Heart right ventricle (tissue), 16 donors: ENCODE measurements around the gene CT47C1. TPM values are rescaled to one million over a fixed set of nuclear protein-coding genes. Genes with fewer than 3 reads are reported as not detected.

Source experiments
- ATAC-seq, 8 donors: fragments of 200-7000 bp; cut with Tn5 transposase; one replicate each; pipeline ENCODE4 v1.9.1; 2020; ENCODE audit warnings: mild to moderate bottlenecking in 8 of 8, moderate library complexity in 8 of 8, moderate number of reproducible peaks in 1 of 8
- DNase-seq, 2 donors: peaks; one replicate each; pipeline ENCODE4 v3.0.0-alpha.2; 2020
- H3K27ac ChIP-seq, 10 donors: fragments of 200-600 bp; sonication (generic) in 2 of 10; one replicate each; pipeline versions ENCODE4 v1.5.0 to v1.8.0; 2020 to 2022; ENCODE audit warnings: mild to moderate bottlenecking in 3 of 10
- H3K27me3 ChIP-seq, 7 donors: fragments of 200-600 bp; one replicate each; pipeline ENCODE4 v1.8.0; 2021 to 2022; ENCODE audit warnings: mild to moderate bottlenecking in 2 of 7
- H3K36me3 ChIP-seq, 9 donors: fragments of 200-600 bp; sonication (generic) in 1 of 9; one replicate each; pipeline versions ENCODE4 v1.5.0 to v1.8.0; 2020 to 2022; ENCODE audit warnings: mild to moderate bottlenecking in 2 of 9
- H3K4me1 ChIP-seq, 9 donors: fragments of 200-600 bp; sonication (generic) in 1 of 9; one replicate each; pipeline versions ENCODE4 v1.5.0 to v1.8.0; 2020 to 2022; ENCODE audit warnings: mild to moderate bottlenecking in 4 of 9
- H3K4me3 ChIP-seq, 10 donors: fragments of 200-600 bp; sonication (generic) in 2 of 10; one replicate each; pipeline versions ENCODE4 v1.5.0 to v1.8.0; 2020 to 2022; ENCODE audit warnings: mild to moderate bottlenecking in 7 of 10, moderate library complexity in 2 of 10
- H3K9me3 ChIP-seq, 11 donors: fragments of 200-600 bp in 10 of 11; sonication (generic) in 2 of 11; one replicate each; pipeline versions ENCODE4 v1.5.0 to v1.8.0; 2013 to 2022; ENCODE audit warnings: mild to moderate bottlenecking in 2 of 11, control low read depth in 1 of 11, moderate library complexity in 1 of 11
- CTCF ChIP-seq, 9 donors: fragments of 200-600 bp; sonication (generic) in 2 of 9; IDR thresholded peaks; one replicate each; pipeline versions ENCODE4 v1.5.0 to v1.8.0; 2021 to 2022; ENCODE audit warnings: antibody characterized with exemption in 9 of 9, mild to moderate bottlenecking in 5 of 9, moderate library complexity in 1 of 9
- WGBS, 2 donors: extraction: QIAGEN DNeasy Blood & Tissue Kit; methylation state at CpG; one replicate each; pipeline ENCODE4 v1.1.7; 2013; ENCODE audit warnings: inconsistent platforms in 1 of 2; 5-methylcytosine and 5-hydroxymethylcytosine counted together
- intact Hi-C, 10 donors: fragments of 100-400 bp; cut with DNase I; formaldehyde crosslinking; loops; one replicate each; pipeline versions ENCODE4 v1.11.1 to v1.14.2; 2022
- polyA plus RNA-seq, 2 donors: library from polyadenylated mRNA; stranded (reverse); fragments of 200-250 nt; gene quantifications; one replicate each; pipeline ENCODE4 v1.2.3, GENCODE V29; 2013
- total RNA-seq, 10 donors: library from RNA; stranded (reverse); fragmentation: NEBNext Ultra II Directional in 3 of 10; extraction: Animal tissue kit (Norgen Biotek cat#: 25700) in 3 of 10; gene quantifications; one replicate each; pipeline versions ENCODE4 v1.2.1 to v1.2.4, GENCODE V29; 2021 to 2023
- donor health status: Arrhythmogenic right ventricular cardiomyopathy.
- donor health status: ischemic (EF 13 %, LVEDD 7.1; RV severe dilation, severe dysfunction).
- donor health status: healthy with polysubstance abuse.
- donor health status: DM: no; HTN: yes; CAD: no.
- donor health status: DM: no; HTN: no; CAD: no.
- donor health status: ischemic (EF 25% LVEDD 6.9; RV normal size, moderate dysfunction).
- donor health status: ischemic (EF 25% LVEDD 5.7; RV mildly dilated, moderate dysfunction).
- donor health status: healthy.
- donor health status: DM: yes; HTN: yes; CAD: no.
- donor health status: Ischemic cardiomyopathy.
- donor health status: ischemic (EF 35%, LVEDD 5.7; RV mildly dilated, moderate dysfunction).
- donor health status: nonischemic (EF 11% LVEDD 7.7; RV severe dilation, severe dysfunction).
- donor health status: DM: yes; HTN: yes; CAD: no.
- donor health status: PGD.
- donor health status: ischemic (EF 29% LVEDD 5.4; RV normal size, mild dysfunction).
- donor health status: nonischemic (EF 23%, LVEDD 6.1; RV moderate dilation, normal function).

CT47C1 gene
- total and polyA plus RNA-seq, 12 donors: not detected

DNA sequence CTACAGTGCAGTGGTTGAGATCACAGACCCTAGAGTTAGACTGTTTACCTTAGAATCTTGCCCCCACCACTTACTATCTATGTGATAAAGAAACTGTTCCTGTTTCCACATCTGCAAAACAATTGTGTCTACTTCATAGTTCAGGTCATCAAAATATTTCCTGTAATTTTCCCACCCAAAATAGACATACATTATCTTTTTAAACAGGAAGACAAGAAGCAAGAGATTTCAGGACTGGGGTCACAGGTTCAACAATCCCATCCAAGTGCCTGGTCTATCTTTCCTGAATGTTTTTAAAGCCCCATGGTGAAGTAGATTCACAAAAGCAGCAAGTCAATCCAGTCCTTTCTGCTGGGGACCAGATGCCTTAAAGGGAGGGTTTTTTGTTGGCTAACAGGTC lies 41.8 kb upstream of the CT47C1 start:
- no peak for ATAC-seq
- intact Hi-C loops: no loop called here
- no peak for TF ChIP-seq CTCF (IDR thresholded peaks at IDR 0.05)

GRCh38 chrX:119036107-119037029 lies 36.4 kb upstream of the CT47C1 start:
- DNase-seq: no peak
- no peaks in the 10 kb centered on the region for H3K36me3 ChIP-seq
- H3K4me1 ChIP-seq: peaks cover 0 to 16% (median 5%) of the 10 kb centered on the region in 9 donors
- no peak overlapping the region for H3K4me3 ChIP-seq
- no peak for TF ChIP-seq CTCF (IDR thresholded peaks at IDR 0.05)
- H3K9me3 ChIP-seq: peaks cover 0 to 17% (median 0%) of the 10 kb centered on the region in 11 donors
- no peaks in the 10 kb centered on the region for H3K27me3 ChIP-seq
- ATAC-seq: no peak
- no peak overlapping the region for H3K27ac ChIP-seq
- WGBS, 2 donors: 74 to 87% methylated on average over 4 of the region's 4 CpGs
- intact Hi-C loops: no loop called here

More for the DNA sequence above, 41.8 kb upstream of the CT47C1 start:
- Histone ChIP-seq H3K27me3 (no peaks in the 10 kb centered on the region), H3K9me3 (peaks cover 0 to 17% (median 0%) of the 10 kb centered on the region in 11 donors), H3K36me3 (no peaks in the 10 kb centered on the region), H3K4me1 (peaks cover 0 to 3% (median 0%) of the 10 kb centered on the region in 9 donors), H3K27ac (no peak overlapping the region), H3K4me3 (no peak overlapping the region)
- DNase-seq: no peak

- DNase-seq (no peak), ATAC-seq (peak in 3 of 8 donors; percentile 12 to 48 (median 23))
- H3K27me3 ChIP-seq: no peaks in the 10 kb centered on the region
- no peak for TF ChIP-seq CTCF (IDR thresholded peaks at IDR 0.05)
- intact Hi-C loops: no loop called here
- no peak overlapping the region for H3K4me3 ChIP-seq
- no peaks in the 10 kb centered on the region for H3K36me3 ChIP-seq
- peak overlapping the region in 8 of 10 donors; percentile 28 to 71 (median 56) for H3K27ac ChIP-seq
- 55 to 58% methylated on average over 6 of the region's 6 CpGs for WGBS, 2 donors
- H3K9me3 ChIP-seq: no peaks in the 10 kb centered on the region
- peaks cover 0 to 24% (median 5%) of the 10 kb centered on the region in 9 donors for H3K4me1 ChIP-seq
Measured at GRCh38 chrX:119040432-119040831, 32.4 kb upstream of the CT47C1 start.

DNA sequence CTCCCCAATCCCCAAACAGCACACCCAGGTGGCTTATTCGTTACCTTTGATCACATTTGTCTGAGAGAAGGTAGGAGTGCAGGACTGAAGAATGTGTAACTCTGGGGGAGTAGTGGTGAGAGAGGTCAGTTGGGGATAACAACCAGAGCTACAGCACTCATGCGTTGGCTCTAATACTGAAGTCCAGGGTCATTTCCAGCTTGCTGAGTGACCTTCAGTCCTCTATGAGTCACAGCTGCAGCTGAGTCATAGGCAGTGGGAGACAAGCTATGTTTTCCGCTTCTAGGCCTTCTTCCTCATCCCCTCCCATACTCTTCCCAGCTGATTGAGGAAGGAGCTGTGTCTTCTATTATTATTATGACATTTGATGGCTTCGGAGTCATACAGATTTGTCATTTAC lies 31.6 kb upstream of the CT47C1 start:
- 14 to 23% methylated on average over 4 of the region's 4 CpGs for WGBS, 2 donors

More for the DNA sequence above, 31.6 kb upstream of the CT47C1 start:
- Histone ChIP-seq H3K27me3 (no peaks in the 10 kb centered on the region), H3K36me3 (no peaks in the 10 kb centered on the region), H3K27ac (peak overlapping the region in 8 of 10 donors; percentile 42 to 71 (median 63)), H3K4me3 (no peak overlapping the region), H3K4me1 (peaks cover 0 to 24% (median 5%) of the 10 kb centered on the region in 9 donors), H3K9me3 (no peaks in the 10 kb centered on the region)
- no peak for TF ChIP-seq CTCF (IDR thresholded peaks at IDR 0.05)
- intact Hi-C loops: no loop called here
- peak in 1 of 2 donors; percentile 60 for DNase-seq
- ATAC-seq: peak; percentile 95 to 99 (median 97)
